ENCODE results near the gene MAP3K3.
A peak's percentile ranks its signal among the peaks of the same experiment; 100 is the strongest.

MAP3K3 gene

GRCh38 chr17:63621684-63622573 lies at the start of gene MAP3K3:
TSS of gene MAP3K3 (plus strand) at chr17:63622417. CDS start at chr17:63622760, 343 bp downstream.
- no peak within 1 kb of the TSS for H3K27ac ChIP-seq (ENCODE audit: low read length)
- H3K9ac ChIP-seq (ENCODE audit: low read depth, low read length) = peak within 1 kb of the TSS; percentile 60; the same call in 1 of the 2 replicates
- H3K36me3 ChIP-seq (ENCODE audit: insufficient read depth, low read depth, low read length) = no peaks in the 10 kb centered on the region
- H3K4me1 ChIP-seq (ENCODE audit: insufficient read depth, low read length) = peaks cover 5% of the 10 kb centered on the region
- H3K9me3 ChIP-seq (ENCODE audit: insufficient read depth, low read depth, low read length) = no peaks in the 10 kb centered on the region
- H3K27me3 ChIP-seq (ENCODE audit: insufficient read depth, low read length) = no peaks in the 10 kb centered on the region
- H3K4me3 ChIP-seq (ENCODE audit: low read length) = peak within 1 kb of the TSS; percentile 72

- Histone ChIP-seq H3K9ac (ENCODE audit: low read depth, low read length) (no peak overlapping the region), H3K27ac (ENCODE audit: low read length) (no peak overlapping the region), H3K4me1 (ENCODE audit: insufficient read depth, low read length) (no peaks in the 10 kb centered on the region), H3K4me3 (ENCODE audit: low read length) (no peak overlapping the region), H3K27me3 (ENCODE audit: insufficient read depth, low read length) (no peaks in the 10 kb centered on the region), H3K9me3 (ENCODE audit: insufficient read depth, low read depth, low read length) (no peaks in the 10 kb centered on the region), H3K36me3 (ENCODE audit: insufficient read depth, low read depth, low read length) (no peaks in the 10 kb centered on the region)
Observed at GRCh38 chr17:63573634-63574033, 48.6 kb upstream of the MAP3K3 start.

GRCh38 chr17:63578027-63578768 lies 44.0 kb upstream of the MAP3K3 start:
- H3K4me1 ChIP-seq (ENCODE audit: insufficient read depth, low read length) = no peaks in the 10 kb centered on the region; the same call in 1 of the 2 replicates
- H3K27me3 ChIP-seq (ENCODE audit: insufficient read depth, low read length) = no peaks in the 10 kb centered on the region
- H3K4me3 ChIP-seq (ENCODE audit: low read length) = no peak overlapping the region
- H3K9me3 ChIP-seq (ENCODE audit: insufficient read depth, low read depth, low read length) = no peaks in the 10 kb centered on the region
- no peak overlapping the region for H3K9ac ChIP-seq (ENCODE audit: low read depth, low read length)
- peaks cover 36% of the 10 kb centered on the region for H3K36me3 ChIP-seq (ENCODE audit: insufficient read depth, low read depth, low read length)
- H3K27ac ChIP-seq (ENCODE audit: low read length) = no peak overlapping the region

- Histone ChIP-seq H3K9ac (ENCODE audit: low read depth, low read length) (no peak overlapping the region), H3K36me3 (ENCODE audit: insufficient read depth, low read depth, low read length) (peaks cover 41% of the 10 kb centered on the region), H3K27ac (ENCODE audit: low read length) (no peak overlapping the region), H3K27me3 (ENCODE audit: insufficient read depth, low read length) (no peaks in the 10 kb centered on the region), H3K9me3 (ENCODE audit: insufficient read depth, low read depth, low read length) (no peaks in the 10 kb centered on the region), H3K4me3 (ENCODE audit: low read length) (no peak overlapping the region), H3K4me1 (ENCODE audit: insufficient read depth, low read length) (no peaks in the 10 kb centered on the region; the same call in 1 of the 2 replicates)
Observed at GRCh38 chr17:63578769-63579111, 43.5 kb upstream of the MAP3K3 start.

GRCh38 chr17:63579633-63580032 lies 42.6 kb upstream of the MAP3K3 start:
- Histone ChIP-seq H3K9ac (ENCODE audit: low read depth, low read length) (no peak overlapping the region), H3K27ac (ENCODE audit: low read length) (no peak overlapping the region), H3K4me3 (ENCODE audit: low read length) (no peak overlapping the region), H3K4me1 (ENCODE audit: insufficient read depth, low read length) (no peaks in the 10 kb centered on the region; the same call in 1 of the 2 replicates), H3K36me3 (ENCODE audit: insufficient read depth, low read depth, low read length) (peaks cover 46% of the 10 kb centered on the region), H3K9me3 (ENCODE audit: insufficient read depth, low read depth, low read length) (no peaks in the 10 kb centered on the region), H3K27me3 (ENCODE audit: insufficient read depth, low read length) (no peaks in the 10 kb centered on the region)

- Histone ChIP-seq H3K4me3 (ENCODE audit: low read length) (no peak overlapping the region), H3K4me1 (ENCODE audit: insufficient read depth, low read length) (no peaks in the 10 kb centered on the region), H3K27me3 (ENCODE audit: insufficient read depth, low read length) (no peaks in the 10 kb centered on the region), H3K36me3 (ENCODE audit: insufficient read depth, low read depth, low read length) (peaks cover 76% of the 10 kb centered on the region), H3K9me3 (ENCODE audit: insufficient read depth, low read depth, low read length) (no peaks in the 10 kb centered on the region), H3K27ac (ENCODE audit: low read length) (no peak overlapping the region), H3K9ac (ENCODE audit: low read depth, low read length) (no peak overlapping the region)
Observed at GRCh38 chr17:63587770-63588169, 34.4 kb upstream of the MAP3K3 start.

GRCh38 chr17:63588797-63589196 lies 33.4 kb upstream of the MAP3K3 start:
- Histone ChIP-seq H3K4me1 (ENCODE audit: insufficient read depth, low read length) (no peaks in the 10 kb centered on the region), H3K9me3 (ENCODE audit: insufficient read depth, low read depth, low read length) (no peaks in the 10 kb centered on the region), H3K9ac (ENCODE audit: low read depth, low read length) (no peak overlapping the region), H3K4me3 (ENCODE audit: low read length) (no peak overlapping the region), H3K27ac (ENCODE audit: low read length) (no peak overlapping the region), H3K36me3 (ENCODE audit: insufficient read depth, low read depth, low read length) (peaks cover 68% of the 10 kb centered on the region), H3K27me3 (ENCODE audit: insufficient read depth, low read length) (no peaks in the 10 kb centered on the region)

GRCh38 chr17:63589646-63590045 lies 32.6 kb upstream of the MAP3K3 start:
- Histone ChIP-seq H3K4me1 (ENCODE audit: insufficient read depth, low read length) (no peaks in the 10 kb centered on the region), H3K36me3 (ENCODE audit: insufficient read depth, low read depth, low read length) (peaks cover 63% of the 10 kb centered on the region), H3K9ac (ENCODE audit: low read depth, low read length) (no peak overlapping the region), H3K27me3 (ENCODE audit: insufficient read depth, low read length) (no peaks in the 10 kb centered on the region), H3K27ac (ENCODE audit: low read length) (no peak overlapping the region), H3K9me3 (ENCODE audit: insufficient read depth, low read depth, low read length) (no peaks in the 10 kb centered on the region), H3K4me3 (ENCODE audit: low read length) (no peak overlapping the region)

- H3K9ac ChIP-seq (ENCODE audit: low read depth, low read length) = no peak overlapping the region
- H3K4me3 ChIP-seq (ENCODE audit: low read length) = no peak overlapping the region
- no peaks in the 10 kb centered on the region for H3K9me3 ChIP-seq (ENCODE audit: insufficient read depth, low read depth, low read length)
- H3K36me3 ChIP-seq (ENCODE audit: insufficient read depth, low read depth, low read length) = peaks cover 43% of the 10 kb centered on the region
- no peaks in the 10 kb centered on the region for H3K4me1 ChIP-seq (ENCODE audit: insufficient read depth, low read length)
- H3K27ac ChIP-seq (ENCODE audit: low read length) = no peak overlapping the region
- no peaks in the 10 kb centered on the region for H3K27me3 ChIP-seq (ENCODE audit: insufficient read depth, low read length)
Observed at GRCh38 chr17:63592797-63593196, 29.4 kb upstream of the MAP3K3 start.

GRCh38 chr17:63595132-63595531 lies 27.1 kb upstream of the MAP3K3 start:
- Histone ChIP-seq H3K4me1 (ENCODE audit: insufficient read depth, low read length) (0 out of 2 replicates have a peak, but pooled peaks cover 1% of the 10 kb centered on the region), H3K36me3 (ENCODE audit: insufficient read depth, low read depth, low read length) (peaks cover 22% of the 10 kb centered on the region), H3K4me3 (ENCODE audit: low read length) (no peak overlapping the region), H3K9me3 (ENCODE audit: insufficient read depth, low read depth, low read length) (no peaks in the 10 kb centered on the region), H3K27ac (ENCODE audit: low read length) (no peak overlapping the region), H3K9ac (ENCODE audit: low read depth, low read length) (no peak overlapping the region), H3K27me3 (ENCODE audit: insufficient read depth, low read length) (no peaks in the 10 kb centered on the region)

GRCh38 chr17:63596856-63597586 lies 25.2 kb upstream of the MAP3K3 start:
- H3K9me3 ChIP-seq (ENCODE audit: insufficient read depth, low read depth, low read length) = no peaks in the 10 kb centered on the region
- H3K4me1 ChIP-seq (ENCODE audit: insufficient read depth, low read length) = peaks cover 6% of the 10 kb centered on the region
- no peak overlapping the region for H3K27ac ChIP-seq (ENCODE audit: low read length)
- no peak overlapping the region for H3K9ac ChIP-seq (ENCODE audit: low read depth, low read length)
- 0 out of 2 replicates have a peak, but pooled peaks cover 4% of the 10 kb centered on the region for H3K36me3 ChIP-seq (ENCODE audit: insufficient read depth, low read depth, low read length)
- H3K27me3 ChIP-seq (ENCODE audit: insufficient read depth, low read length) = no peaks in the 10 kb centered on the region
- H3K4me3 ChIP-seq (ENCODE audit: low read length) = no peak overlapping the region
